DOHH2 (cell line): ENCODE data around the gene EPX.

Experiments used
- EZH2phosphoT487 ChIP-seq: fragments of 200-600 bp; sonication (generic); IDR thresholded peaks from 2 replicates; pipeline ENCODE4 v1.6.1; 2017; ENCODE audit warnings: borderline replicate concordance, mild to moderate bottlenecking, antibody characterized with exemption, low read length, moderate library complexity, mixed read lengths
- TF ChIP-seq, protein P1 (sequence below): fragments of 200-600 bp; sonication (generic); IDR thresholded peaks from one replicate; pipeline ENCODE4 v1.5.1; 2014; ENCODE audit warnings: antibody characterized with exemption, mild to moderate bottlenecking, low read depth, low read length; ENCODE audit not compliant: poor library complexity, severe bottlenecking

DNA sequence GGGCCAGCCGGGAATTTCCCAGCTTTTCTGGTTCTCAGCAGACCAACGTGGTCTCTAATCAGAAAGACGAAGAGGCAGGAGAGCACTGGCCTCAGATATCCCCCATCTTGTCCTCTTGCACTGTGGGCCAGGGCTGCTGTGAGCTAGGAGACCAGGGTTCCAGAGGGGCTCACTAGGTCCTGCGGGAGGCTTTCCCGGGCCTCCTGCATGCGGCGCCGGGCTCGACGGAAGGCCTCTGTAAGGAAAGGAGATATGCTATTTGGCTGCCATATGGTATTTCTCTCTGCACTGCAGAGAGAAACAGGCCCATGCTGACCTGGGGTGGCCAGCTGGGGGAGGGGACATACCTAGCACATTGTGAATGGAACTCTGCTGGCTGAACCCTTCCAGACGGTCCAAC lies 13.4 kb downstream of the EPX start:
- TF ChIP-seq, protein P1, sequence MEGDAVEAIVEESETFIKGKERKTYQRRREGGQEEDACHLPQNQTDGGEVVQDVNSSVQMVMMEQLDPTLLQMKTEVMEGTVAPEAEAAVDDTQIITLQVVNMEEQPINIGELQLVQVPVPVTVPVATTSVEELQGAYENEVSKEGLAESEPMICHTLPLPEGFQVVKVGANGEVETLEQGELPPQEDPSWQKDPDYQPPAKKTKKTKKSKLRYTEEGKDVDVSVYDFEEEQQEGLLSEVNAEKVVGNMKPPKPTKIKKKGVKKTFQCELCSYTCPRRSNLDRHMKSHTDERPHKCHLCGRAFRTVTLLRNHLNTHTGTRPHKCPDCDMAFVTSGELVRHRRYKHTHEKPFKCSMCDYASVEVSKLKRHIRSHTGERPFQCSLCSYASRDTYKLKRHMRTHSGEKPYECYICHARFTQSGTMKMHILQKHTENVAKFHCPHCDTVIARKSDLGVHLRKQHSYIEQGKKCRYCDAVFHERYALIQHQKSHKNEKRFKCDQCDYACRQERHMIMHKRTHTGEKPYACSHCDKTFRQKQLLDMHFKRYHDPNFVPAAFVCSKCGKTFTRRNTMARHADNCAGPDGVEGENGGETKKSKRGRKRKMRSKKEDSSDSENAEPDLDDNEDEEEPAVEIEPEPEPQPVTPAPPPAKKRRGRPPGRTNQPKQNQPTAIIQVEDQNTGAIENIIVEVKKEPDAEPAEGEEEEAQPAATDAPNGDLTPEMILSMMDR = no peak
- TF ChIP-seq EZH2phosphoT487 = no peak
